ENCODE results near the gene PLRG1.
"Not testable (repeated sequence)": the region's sequence is repeated elsewhere in the genome, so short reads cannot be mapped to it uniquely, and the experiment has no call there.

PLRG1 gene

GRCh38 chr4:154549894-154550790 is at the start of gene PLRG1:
Gene PLRG1 (minus strand): TSS chr4:154550400. CDS start chr4:154550308, 92 bp downstream.
- peak; percentile 96 for DNase-seq

- DNase-seq, result no peak
Observed at GRCh38 chr4:154597798-154598774, 47.9 kb upstream of the PLRG1 start.

- not testable (repeated sequence) for DNase-seq
Observed at GRCh38 chr4:154597281-154597680, 47.1 kb upstream of the PLRG1 start.

- no peak for DNase-seq
Observed at GRCh38 chr4:154595807-154596206, 45.6 kb upstream of the PLRG1 start.

- DNase-seq, result not testable (repeated sequence)
Observed at GRCh38 chr4:154594343-154594742, 44.1 kb upstream of the PLRG1 start.

- DNase-seq, result no peak
Observed at GRCh38 chr4:154593868-154594267, 43.7 kb upstream of the PLRG1 start.

GRCh38 chr4:154591890-154592289 is 41.7 kb upstream of the PLRG1 start:
- DNase-seq, result no peak

- no peak for DNase-seq
Observed at GRCh38 chr4:154590329-154591006, 40.3 kb upstream of the PLRG1 start, which contains the start of gene FGA. Gene FGA (minus strand): TSS chr4:154590742. CDS start chr4:154590687, 55 bp downstream.

GRCh38 chr4:154589296-154590197 is 39.3 kb upstream of the PLRG1 start:
- no peak for DNase-seq

GRCh38 chr4:154588198-154588597 is 38.0 kb upstream of the PLRG1 start:
- DNase-seq, result no peak

- no peak for DNase-seq
Observed at GRCh38 chr4:154586296-154587033, 36.3 kb upstream of the PLRG1 start.

- DNase-seq, result no peak
Observed at GRCh38 chr4:154585369-154586018, 35.3 kb upstream of the PLRG1 start.

GRCh38 chr4:154584259-154584658 is 34.1 kb upstream of the PLRG1 start:
- no peak for DNase-seq

- DNase-seq, result no peak
Observed at GRCh38 chr4:154583677-154584076, 33.5 kb upstream of the PLRG1 start.

- DNase-seq, result no peak
Observed at GRCh38 chr4:154583230-154583629, 33.0 kb upstream of the PLRG1 start.

- DNase-seq, result no peak
Observed at GRCh38 chr4:154582723-154583122, 32.5 kb upstream of the PLRG1 start.

GRCh38 chr4:154579927-154580326 is 29.7 kb upstream of the PLRG1 start:
- DNase-seq, result no peak

- DNase-seq, result no peak
Observed at GRCh38 chr4:154578919-154579318, 28.7 kb upstream of the PLRG1 start.

GRCh38 chr4:154577324-154577723 is 27.1 kb upstream of the PLRG1 start:
- DNase-seq, result no peak

- DNase-seq, result no peak
Observed at GRCh38 chr4:154574311-154574710, 24.1 kb upstream of the PLRG1 start.

All from CD4-positive, alpha-beta T cell treated with Interleukin-15 for 1 hour (primary cell).